WTC11 (cell line): ENCODE measurements around the gene NUP214.
"Not testable (repeated sequence)": the region's sequence is repeated elsewhere in the genome, so short reads cannot be mapped to it uniquely, and the experiment has no call there.

Source experiments
- AR ChIP-seq: fragments of 250-450 bp; sonication (Bioruptor Pico); IDR thresholded peaks from 2 replicates; pipeline ENCODE4 v1.9.0; 2021; ENCODE audit warnings: mild to moderate bottlenecking
- ATF1 ChIP-seq: sonication (generic); formaldehyde crosslinking; IDR thresholded peaks from 2 replicates; pipeline ENCODE4 v1.8.1; 2023; ENCODE audit warnings: mild to moderate bottlenecking, moderate library complexity, missing genetic modification reagents
- ATF6 ChIP-seq: sonication (generic); formaldehyde crosslinking; IDR thresholded peaks from 2 replicates; pipeline ENCODE4 v1.8.1; 2023; ENCODE audit warnings: mild to moderate bottlenecking, missing genetic modification reagents
- CTCF ChIP-seq: fragments of 200-600 bp; IDR thresholded peaks from 2 replicates; pipeline ENCODE4 v1.8.0; 2022; ENCODE audit warnings: antibody characterized with exemption
- KAT7 ChIP-seq: sonication (generic); formaldehyde crosslinking; IDR thresholded peaks from 2 replicates; pipeline ENCODE4 v1.8.1; 2023; ENCODE audit warnings: missing genetic modification reagents, mild to moderate bottlenecking, borderline replicate concordance
- MLX ChIP-seq: sonication (generic); formaldehyde crosslinking; IDR thresholded peaks from 2 replicates; pipeline ENCODE4 v1.8.1; 2023; ENCODE audit warnings: mild to moderate bottlenecking, missing genetic modification reagents, moderate library complexity
- OVOL2 ChIP-seq: fragments of 250-450 bp; sonication (Bioruptor Pico); IDR thresholded peaks from 2 replicates; pipeline ENCODE4 v1.9.0; 2021; ENCODE audit warnings: mild to moderate bottlenecking, borderline replicate concordance
- SMAD3 ChIP-seq: sonication (generic); formaldehyde crosslinking; IDR thresholded peaks from 2 replicates; pipeline ENCODE4 v1.8.0; 2022; ENCODE audit warnings: missing genetic modification reagents, mild to moderate bottlenecking, borderline replicate concordance
- STAT6 ChIP-seq: sonication (generic); formaldehyde crosslinking; conservative IDR thresholded peaks from 2 replicates; pipeline ENCODE4 v1.8.1; 2023; ENCODE audit warnings: mild to moderate bottlenecking, low read depth, missing genetic modification reagents, moderate library complexity
- ZNF671 ChIP-seq: fragments of 250-450 bp; sonication (Bioruptor Pico); IDR thresholded peaks from 2 replicates; pipeline ENCODE4 v1.8.0; 2021; ENCODE audit warnings: mild to moderate bottlenecking

GRCh38 chr9:131244331-131244730, 118.9 kb downstream of the NUP214 start:
- TF ChIP-seq CTCF; ATF1 (CRISPR knock-in tag); MLX (CRISPR knock-in tag); OVOL2 (CRISPR knock-in tag); STAT6 (CRISPR knock-in tag); ATF6; AR (CRISPR knock-in tag); SMAD3; ZNF671 (CRISPR knock-in tag); KAT7: not testable (repeated sequence)
